Skeletal muscle satellite cell (primary cell): ENCODE results near the gene LAT. TPM values are rescaled to one million over a fixed set of nuclear protein-coding genes. Genes with fewer than 3 reads are reported as not detected.
"Not testable (repeated sequence)": the region's sequence is repeated elsewhere in the genome, so short reads cannot be mapped to it uniquely, and the experiment has no call there.

Source experiments
- H3K27me3 ChIP-seq: 2 replicates; pipeline ENCODE4 v1.7.0; 2013; ENCODE audit warnings: low read length; ENCODE audit not compliant: control insufficient read depth, insufficient read depth
- H3K36me3 ChIP-seq: 2 replicates; pipeline ENCODE4 v1.7.0; 2013; ENCODE audit warnings: mild to moderate bottlenecking, control low read depth, low read length; ENCODE audit not compliant: insufficient read depth
- H3K4me1 ChIP-seq: 2 replicates; pipeline ENCODE4 v1.7.0; 2013; ENCODE audit warnings: low read length; ENCODE audit not compliant: control insufficient read depth, insufficient read depth
- H3K4me2 ChIP-seq: 2 replicates; pipeline ENCODE4 v1.7.0; 2013; ENCODE audit warnings: mild to moderate bottlenecking, low read length
- H3K4me3 ChIP-seq: 2 replicates; pipeline ENCODE4 v1.7.0; 2013; ENCODE audit warnings: low read length
- H3K9ac ChIP-seq: 2 replicates; pipeline ENCODE4 v1.7.0; 2013; ENCODE audit warnings: mild to moderate bottlenecking, low read depth, low read length, moderate library complexity
- H3K9me3 ChIP-seq: replicated peaks from 2 replicates; pipeline ENCODE4 v1.7.0; 2013; ENCODE audit warnings: mild to moderate bottlenecking, control low read depth, low read length
- total RNA-seq: library from RNA; depleted of rRNA; stranded (reverse); fragments of >200 nt; gene quantifications from 2 replicates; pipeline ENCODE4 v1.2.3, GENCODE V29; 2012; rRNA removed

The LAT gene
- 0.22 and 0.76 TPM in 2 replicates for total RNA-seq

- peaks cover 64% of the 10 kb centered on the region for H3K36me3 ChIP-seq
- no peaks in the 10 kb centered on the region for H3K27me3 ChIP-seq
- H3K9me3 ChIP-seq = peaks cover 4% of the 10 kb centered on the region
- H3K9ac ChIP-seq = no peak within 1 kb of the TSS
- no peak within 1 kb of the TSS for H3K4me2 ChIP-seq
- H3K4me3 ChIP-seq = no peak within 1 kb of the TSS
- H3K4me1 ChIP-seq = no peaks in the 10 kb centered on the region
These were observed at the start of gene LAT for GRCh38 chr16:28984619-28985135. Gene LAT (plus strand): TSS chr16:28985052. CDS start chr16:28985418, 366 bp downstream.

- no peak overlapping the region for H3K4me2 ChIP-seq
- H3K4me1 ChIP-seq = no peaks in the 10 kb centered on the region
- H3K9me3 ChIP-seq = no peaks in the 10 kb centered on the region
- H3K27me3 ChIP-seq = peaks cover 4% of the 10 kb centered on the region
- no peaks in the 10 kb centered on the region for H3K36me3 ChIP-seq
- H3K4me3 ChIP-seq = no peak overlapping the region
- no peak overlapping the region for H3K9ac ChIP-seq
These were observed 49.5 kb upstream of the LAT start for GRCh38 chr16:28935346-28935745.

GRCh38 chr16:28935924-28936783 lies 48.7 kb upstream of the LAT start:
- no peak overlapping the region for H3K9ac ChIP-seq
- no peaks in the 10 kb centered on the region for H3K36me3 ChIP-seq
- no peaks in the 10 kb centered on the region for H3K9me3 ChIP-seq
- H3K4me1 ChIP-seq = no peaks in the 10 kb centered on the region
- peak overlapping the region; percentile 52 for H3K4me2 ChIP-seq
- no peak overlapping the region for H3K4me3 ChIP-seq
- peaks cover 4% of the 10 kb centered on the region for H3K27me3 ChIP-seq

GRCh38 chr16:28936784-28937155 lies 48.1 kb upstream of the LAT start:
- no peak overlapping the region for H3K9ac ChIP-seq

GRCh38 chr16:28937222-28937876 lies 47.5 kb upstream of the LAT start:
- Histone ChIP-seq H3K4me1 (no peaks in the 10 kb centered on the region), H3K4me3 (no peak overlapping the region), H3K4me2 (no peak overlapping the region), H3K36me3 (no peaks in the 10 kb centered on the region), H3K9ac (no peak overlapping the region), H3K9me3 (no peaks in the 10 kb centered on the region), H3K27me3 (peaks cover 4% of the 10 kb centered on the region)

More at GRCh38 chr16:28936784-28937155, 48.1 kb upstream of the LAT start:
- H3K36me3 ChIP-seq = no peaks in the 10 kb centered on the region
- H3K4me1 ChIP-seq = no peaks in the 10 kb centered on the region
- H3K27me3 ChIP-seq = peaks cover 4% of the 10 kb centered on the region
- no peak overlapping the region for H3K4me2 ChIP-seq
- H3K9me3 ChIP-seq = no peaks in the 10 kb centered on the region
- no peak overlapping the region for H3K4me3 ChIP-seq

- Histone ChIP-seq H3K4me2 (no peak overlapping the region), H3K9me3 (no peaks in the 10 kb centered on the region), H3K9ac (no peak overlapping the region), H3K36me3 (no peaks in the 10 kb centered on the region), H3K27me3 (peaks cover 4% of the 10 kb centered on the region), H3K4me1 (no peaks in the 10 kb centered on the region), H3K4me3 (no peak overlapping the region)
These were observed 46.1 kb upstream of the LAT start for GRCh38 chr16:28938721-28939120.

GRCh38 chr16:28939825-28940224 lies 45.0 kb upstream of the LAT start:
- H3K4me2 ChIP-seq, H3K9me3 ChIP-seq, H3K9ac ChIP-seq, H3K4me3 ChIP-seq, H3K4me1 ChIP-seq, H3K27me3 ChIP-seq, H3K36me3 ChIP-seq: not testable (repeated sequence)

GRCh38 chr16:28943281-28943680 lies 41.6 kb upstream of the LAT start:
- Histone ChIP-seq H3K4me1 (peaks cover 13% of the 10 kb centered on the region), H3K27me3 (peaks cover 4% of the 10 kb centered on the region), H3K4me2 (no peak overlapping the region), H3K36me3 (no peaks in the 10 kb centered on the region), H3K9me3 (no peaks in the 10 kb centered on the region), H3K4me3 (no peak overlapping the region), H3K9ac (no peak overlapping the region)

- H3K9me3 ChIP-seq = no peaks in the 10 kb centered on the region
- no peaks in the 10 kb centered on the region for H3K27me3 ChIP-seq
- peaks cover 15% of the 10 kb centered on the region for H3K4me1 ChIP-seq
- H3K36me3 ChIP-seq = no peaks in the 10 kb centered on the region
- no peak overlapping the region for H3K4me3 ChIP-seq
- no peak overlapping the region for H3K4me2 ChIP-seq
- no peak overlapping the region for H3K9ac ChIP-seq
These were observed 38.2 kb upstream of the LAT start for GRCh38 chr16:28946681-28947080.

- Histone ChIP-seq H3K4me1 (peaks cover 16% of the 10 kb centered on the region), H3K9ac (peak within 1 kb of the TSS; percentile 93), H3K4me2 (peak within 1 kb of the TSS; percentile 100), H3K27me3 (no peaks in the 10 kb centered on the region), H3K4me3 (peak within 1 kb of the TSS; percentile 99), H3K9me3 (no peaks in the 10 kb centered on the region), H3K36me3 (peaks cover 25% of the 10 kb centered on the region)
These were observed 34.0 kb upstream of the LAT start, which contains the start of gene NFATC2IP for GRCh38 chr16:28950648-28951409. Gene NFATC2IP (plus strand): TSS chr16:28950937. CDS start chr16:28951012, 75 bp downstream.

GRCh38 chr16:28951410-28951943 lies 33.4 kb upstream of the LAT start:
- no peaks in the 10 kb centered on the region for H3K9me3 ChIP-seq
- H3K4me3 ChIP-seq = peak overlapping the region; percentile 99
- peak overlapping the region; percentile 93 for H3K9ac ChIP-seq
- H3K27me3 ChIP-seq = no peaks in the 10 kb centered on the region
- peaks cover 30% of the 10 kb centered on the region for H3K36me3 ChIP-seq
- peaks cover 14% of the 10 kb centered on the region for H3K4me1 ChIP-seq
- peak overlapping the region; percentile 100 for H3K4me2 ChIP-seq
